Panc1 (cell line): ENCODE data around the gene CXCL11.

Experiments
- POLR2AphosphoS5 ChIP-seq: IDR thresholded peaks from 2 replicates; pipeline ENCODE4 v1.6.1; 2012; ENCODE audit warnings: mild to moderate bottlenecking, low read depth, low read length, moderate library complexity
- SIN3A ChIP-seq: IDR thresholded peaks from 2 replicates; pipeline ENCODE4 v1.6.1; 2012; ENCODE audit warnings: low read depth, mild to moderate bottlenecking, low read length, moderate library complexity, borderline replicate concordance; ENCODE audit not compliant: insufficient read depth
- TCF7L2 ChIP-seq: IDR thresholded peaks from 2 replicates; pipeline ENCODE4 v1.6.1; 2011; ENCODE audit warnings: mild to moderate bottlenecking, low read depth, low read length, inconsistent platforms
- TF ChIP-seq, protein P1 (sequence below): fragments of 450-650 bp; IDR thresholded peaks from 2 replicates; pipeline ENCODE4 v1.5.1; 2017; ENCODE audit warnings: mild to moderate bottlenecking
- TF ChIP-seq, protein P2 (sequence below), 2 experiments: IDR thresholded peaks; 2 replicates each; pipeline ENCODE4 v1.6.1; 2011 to 2012; ENCODE audit warnings: low read depth in 2 of 2, control low read depth in 1 of 2, low read length in 1 of 2, mild to moderate bottlenecking in 1 of 2, moderate library complexity in 1 of 2; ENCODE audit not compliant: insufficient read depth in 1 of 2

DNA sequence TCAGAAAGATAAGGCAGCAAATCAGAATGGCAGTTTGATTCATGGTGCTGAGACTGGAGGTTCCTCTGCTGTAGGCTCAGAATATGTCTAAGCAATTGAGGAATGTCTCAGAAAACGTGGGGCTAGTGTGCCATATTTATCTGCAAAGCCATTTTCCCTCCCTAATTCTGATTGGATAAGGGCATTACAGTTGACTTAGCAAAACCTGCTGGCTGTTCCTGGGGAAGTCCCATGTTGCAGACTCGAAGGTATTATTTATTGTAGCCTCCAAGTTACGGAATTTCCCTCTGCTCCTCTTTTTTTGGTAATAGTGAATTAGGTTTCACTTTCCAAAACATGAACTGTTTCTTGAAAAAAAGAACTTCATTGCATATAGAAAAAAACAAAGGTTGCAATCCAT, 12.5 kb downstream of the CXCL11 start, which contains the start of gene CXCL10:
- TF ChIP-seq, protein P1, sequence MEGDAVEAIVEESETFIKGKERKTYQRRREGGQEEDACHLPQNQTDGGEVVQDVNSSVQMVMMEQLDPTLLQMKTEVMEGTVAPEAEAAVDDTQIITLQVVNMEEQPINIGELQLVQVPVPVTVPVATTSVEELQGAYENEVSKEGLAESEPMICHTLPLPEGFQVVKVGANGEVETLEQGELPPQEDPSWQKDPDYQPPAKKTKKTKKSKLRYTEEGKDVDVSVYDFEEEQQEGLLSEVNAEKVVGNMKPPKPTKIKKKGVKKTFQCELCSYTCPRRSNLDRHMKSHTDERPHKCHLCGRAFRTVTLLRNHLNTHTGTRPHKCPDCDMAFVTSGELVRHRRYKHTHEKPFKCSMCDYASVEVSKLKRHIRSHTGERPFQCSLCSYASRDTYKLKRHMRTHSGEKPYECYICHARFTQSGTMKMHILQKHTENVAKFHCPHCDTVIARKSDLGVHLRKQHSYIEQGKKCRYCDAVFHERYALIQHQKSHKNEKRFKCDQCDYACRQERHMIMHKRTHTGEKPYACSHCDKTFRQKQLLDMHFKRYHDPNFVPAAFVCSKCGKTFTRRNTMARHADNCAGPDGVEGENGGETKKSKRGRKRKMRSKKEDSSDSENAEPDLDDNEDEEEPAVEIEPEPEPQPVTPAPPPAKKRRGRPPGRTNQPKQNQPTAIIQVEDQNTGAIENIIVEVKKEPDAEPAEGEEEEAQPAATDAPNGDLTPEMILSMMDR = no peak
- TF ChIP-seq POLR2AphosphoS5 = no peak
- TF ChIP-seq SIN3A = no peak
- no peak for TF ChIP-seq TCF7L2
- TF ChIP-seq, protein P2, sequence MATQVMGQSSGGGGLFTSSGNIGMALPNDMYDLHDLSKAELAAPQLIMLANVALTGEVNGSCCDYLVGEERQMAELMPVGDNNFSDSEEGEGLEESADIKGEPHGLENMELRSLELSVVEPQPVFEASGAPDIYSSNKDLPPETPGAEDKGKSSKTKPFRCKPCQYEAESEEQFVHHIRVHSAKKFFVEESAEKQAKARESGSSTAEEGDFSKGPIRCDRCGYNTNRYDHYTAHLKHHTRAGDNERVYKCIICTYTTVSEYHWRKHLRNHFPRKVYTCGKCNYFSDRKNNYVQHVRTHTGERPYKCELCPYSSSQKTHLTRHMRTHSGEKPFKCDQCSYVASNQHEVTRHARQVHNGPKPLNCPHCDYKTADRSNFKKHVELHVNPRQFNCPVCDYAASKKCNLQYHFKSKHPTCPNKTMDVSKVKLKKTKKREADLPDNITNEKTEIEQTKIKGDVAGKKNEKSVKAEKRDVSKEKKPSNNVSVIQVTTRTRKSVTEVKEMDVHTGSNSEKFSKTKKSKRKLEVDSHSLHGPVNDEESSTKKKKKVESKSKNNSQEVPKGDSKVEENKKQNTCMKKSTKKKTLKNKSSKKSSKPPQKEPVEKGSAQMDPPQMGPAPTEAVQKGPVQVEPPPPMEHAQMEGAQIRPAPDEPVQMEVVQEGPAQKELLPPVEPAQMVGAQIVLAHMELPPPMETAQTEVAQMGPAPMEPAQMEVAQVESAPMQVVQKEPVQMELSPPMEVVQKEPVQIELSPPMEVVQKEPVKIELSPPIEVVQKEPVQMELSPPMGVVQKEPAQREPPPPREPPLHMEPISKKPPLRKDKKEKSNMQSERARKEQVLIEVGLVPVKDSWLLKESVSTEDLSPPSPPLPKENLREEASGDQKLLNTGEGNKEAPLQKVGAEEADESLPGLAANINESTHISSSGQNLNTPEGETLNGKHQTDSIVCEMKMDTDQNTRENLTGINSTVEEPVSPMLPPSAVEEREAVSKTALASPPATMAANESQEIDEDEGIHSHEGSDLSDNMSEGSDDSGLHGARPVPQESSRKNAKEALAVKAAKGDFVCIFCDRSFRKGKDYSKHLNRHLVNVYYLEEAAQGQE (IDR thresholded peaks at IDR 0.05; ENCODE audit: insufficient read depth in 1 of 2, low read depth in 2 of 2, low read length in 1 of 2) = no peak
